K562 treated with DMSO at 1 percent for 12 hours (cell line): Measurements from ENCODE around the gene SLC1A3. TPM values are rescaled to one million over a fixed set of nuclear protein-coding genes. Genes with fewer than 3 reads are reported as not detected.

ENCODE experiments used
- total RNA-seq: library from RNA; unstranded; fragments of 300-600 nt; gene quantifications from 2 replicates; pipeline ENCODE4 v1.2.3, GENCODE V29; 2022; ENCODE audit not compliant: insufficient read depth

Gene SLC1A3
- not detected in 2 replicates for total RNA-seq

DNA sequence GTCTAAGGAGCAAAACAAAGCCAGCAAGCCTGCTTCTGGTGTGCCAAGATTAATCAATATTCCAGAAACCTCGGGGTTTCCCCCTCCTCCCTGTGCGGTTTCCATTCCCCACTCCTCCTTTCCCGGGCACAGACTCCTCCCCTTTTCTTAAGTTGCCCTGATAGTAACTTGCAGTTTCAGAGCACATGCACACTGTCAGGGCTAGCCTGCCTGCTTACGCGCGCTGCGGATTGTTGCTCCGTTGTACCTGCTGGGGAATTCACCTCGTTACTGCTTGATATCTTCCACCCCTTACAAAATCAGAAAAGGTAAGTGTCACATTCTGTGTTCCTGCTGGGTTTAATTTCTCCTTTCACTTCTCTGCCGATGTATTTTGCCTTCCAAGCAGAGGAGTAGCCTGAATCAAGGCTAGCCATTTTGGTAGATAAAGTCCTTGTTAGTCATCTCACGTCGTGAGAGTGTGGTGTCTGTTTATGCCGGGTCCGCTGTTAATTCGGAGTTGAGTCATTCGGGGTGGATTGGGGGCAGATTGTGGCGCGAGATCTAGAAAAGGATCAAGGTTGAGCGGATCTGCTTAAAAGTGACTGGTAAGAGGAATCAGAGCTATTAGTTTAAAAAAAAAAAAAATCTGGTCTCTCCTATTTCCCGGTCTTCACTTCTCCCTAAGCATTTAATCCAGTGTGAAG is at the start of gene SLC1A3:
Gene SLC1A3 (plus strand): TSS at position 179 of the 686 bp plus-strand sequence. CDS start 1,818 bp downstream, outside the sequence.

